Activated T-helper 1 cell treated with Interleukin-2 at 50 U/mL for 16 hours (primary cell): ENCODE data around the gene INO80B.
A peak's percentile ranks its signal among the peaks of the same experiment; 100 is the strongest.
"Not testable (repeated sequence)": the region's sequence is repeated elsewhere in the genome, so short reads cannot be mapped to it uniquely, and the experiment has no call there.

Source experiments
- DNase-seq: peaks from one replicate; pipeline ENCODE4 v3.0.0-alpha.2; 2020; ENCODE audit warnings: low read depth

The INO80B gene

GRCh38 chr2:74481961-74482800, 27.3 kb downstream of the INO80B start:
- peak; percentile 35 for DNase-seq

- peak; percentile 83 for DNase-seq
Observed at GRCh38 chr2:74482801-74483674, 28.2 kb downstream of the INO80B start, which contains the start of the genes CCDC142 and TTC31. CCDC142 (minus strand) TSS chr2:74482998; CDS start chr2:74482837, 161 bp downstream. TTC31 (plus strand) TSS chr2:74483081; CDS start chr2:74483096, 15 bp downstream.

GRCh38 chr2:74483675-74484164, 28.8 kb downstream of the INO80B start:
- not testable (repeated sequence) for DNase-seq

- no peak for DNase-seq
Observed at GRCh38 chr2:74486141-74486540, 31.3 kb downstream of the INO80B start.

GRCh38 chr2:74488643-74489481, 34.0 kb downstream of the INO80B start:
- no peak for DNase-seq

GRCh38 chr2:74489906-74490305, 35.0 kb downstream of the INO80B start:
- no peak for DNase-seq

GRCh38 chr2:74491648-74492544, 37.0 kb downstream of the INO80B start:
- no peak for DNase-seq

- no peak for DNase-seq
Observed at GRCh38 chr2:74493546-74493945, 38.7 kb downstream of the INO80B start.

- DNase-seq, result no peak
Observed at GRCh38 chr2:74495440-74495839, 40.6 kb downstream of the INO80B start.

GRCh38 chr2:74496997-74497776, 42.3 kb downstream of the INO80B start:
- no peak for DNase-seq

GRCh38 chr2:74497777-74498499, 43.1 kb downstream of the INO80B start:
- no peak for DNase-seq

- DNase-seq, result no peak
Observed at GRCh38 chr2:74498500-74499266, 43.8 kb downstream of the INO80B start.

GRCh38 chr2:74499267-74499939, 44.5 kb downstream of the INO80B start, which contains the start of gene LBX2:
LBX2 (minus strand) TSS chr2:74499603; CDS start chr2:74499537, 66 bp downstream.
- DNase-seq, result no peak

GRCh38 chr2:74499940-74500577, 45.2 kb downstream of the INO80B start:
- DNase-seq, result no peak

- DNase-seq, result no peak
Observed at GRCh38 chr2:74500578-74500946, 45.7 kb downstream of the INO80B start.

GRCh38 chr2:74501335-74502071, 46.6 kb downstream of the INO80B start:
- no peak for DNase-seq
